ENCODE data around the gene LRIG1.
"Not testable (repeated sequence)": the region's sequence is repeated elsewhere in the genome, so short reads cannot be mapped to it uniquely, and the experiment has no call there.

LRIG1 gene

GRCh38 chr3:66430876-66431275 lies 69.9 kb downstream of the LRIG1 start:
- H3K27me3 ChIP-seq (ENCODE audit: insufficient read depth, low read length) = no peaks in the 10 kb centered on the region
- no peaks in the 10 kb centered on the region for H3K79me2 ChIP-seq (ENCODE audit: control insufficient read depth, insufficient read depth, low read length, unreplicated experiment)
- no peak overlapping the region for H3K4me3 ChIP-seq (ENCODE audit: low read depth, low read length)
- H3K27ac ChIP-seq (ENCODE audit: low read depth, low read length) = no peak overlapping the region
- H2AFZ ChIP-seq (ENCODE audit: low read length, unreplicated experiment) = no peak overlapping the region
- H3K36me3 ChIP-seq (ENCODE audit: insufficient read depth, low read length) = no peaks in the 10 kb centered on the region
- H3K4me1 ChIP-seq (ENCODE audit: control insufficient read depth, insufficient read depth, low read length, unreplicated experiment) = peaks cover 28% of the 10 kb centered on the region

GRCh38 chr3:66428733-66429132 lies 72.1 kb downstream of the LRIG1 start:
- peak overlapping the region; percentile 24 for H2AFZ ChIP-seq (ENCODE audit: low read length, unreplicated experiment)
- H3K27me3 ChIP-seq (ENCODE audit: insufficient read depth, low read length) = no peaks in the 10 kb centered on the region
- no peaks in the 10 kb centered on the region for H3K36me3 ChIP-seq (ENCODE audit: insufficient read depth, low read length)
- H3K4me3 ChIP-seq (ENCODE audit: low read depth, low read length) = peak overlapping the region; percentile 45; the same call in 1 of the 2 replicates
- peak overlapping the region; percentile 77 for H3K27ac ChIP-seq (ENCODE audit: low read depth, low read length)
- H3K4me1 ChIP-seq (ENCODE audit: control insufficient read depth, insufficient read depth, low read length, unreplicated experiment) = peaks cover 28% of the 10 kb centered on the region
- no peaks in the 10 kb centered on the region for H3K79me2 ChIP-seq (ENCODE audit: control insufficient read depth, insufficient read depth, low read length, unreplicated experiment)

- Histone ChIP-seq H3K79me2 (ENCODE audit: control insufficient read depth, insufficient read depth, low read length, unreplicated experiment) (no peaks in the 10 kb centered on the region), H3K27ac (ENCODE audit: low read depth, low read length) (peak overlapping the region; percentile 77), H2AFZ (ENCODE audit: low read length, unreplicated experiment) (no peak overlapping the region), H3K4me1 (ENCODE audit: control insufficient read depth, insufficient read depth, low read length, unreplicated experiment) (peaks cover 28% of the 10 kb centered on the region), H3K4me3 (ENCODE audit: low read depth, low read length) (peak overlapping the region; percentile 45; the same call in 1 of the 2 replicates), H3K36me3 (ENCODE audit: insufficient read depth, low read length) (no peaks in the 10 kb centered on the region), H3K27me3 (ENCODE audit: insufficient read depth, low read length) (no peaks in the 10 kb centered on the region)
Measured at GRCh38 chr3:66427951-66428474, 72.8 kb downstream of the LRIG1 start.

- Histone ChIP-seq H2AFZ (ENCODE audit: low read length, unreplicated experiment) (no peak overlapping the region), H3K36me3 (ENCODE audit: insufficient read depth, low read length) (no peaks in the 10 kb centered on the region), H3K4me1 (ENCODE audit: control insufficient read depth, insufficient read depth, low read length, unreplicated experiment) (peaks cover 28% of the 10 kb centered on the region), H3K4me3 (ENCODE audit: low read depth, low read length) (no peak overlapping the region), H3K79me2 (ENCODE audit: control insufficient read depth, insufficient read depth, low read length, unreplicated experiment) (no peaks in the 10 kb centered on the region), H3K27me3 (ENCODE audit: insufficient read depth, low read length) (no peaks in the 10 kb centered on the region), H3K27ac (ENCODE audit: low read depth, low read length) (no peak overlapping the region)
Measured at GRCh38 chr3:66427352-66427751, 73.5 kb downstream of the LRIG1 start.

- no peaks in the 10 kb centered on the region for H3K27me3 ChIP-seq (ENCODE audit: insufficient read depth, low read length)
- H3K79me2 ChIP-seq (ENCODE audit: control insufficient read depth, insufficient read depth, low read length, unreplicated experiment) = no peaks in the 10 kb centered on the region
- H3K27ac ChIP-seq (ENCODE audit: low read depth, low read length) = no peak overlapping the region
- peaks cover 22% of the 10 kb centered on the region for H3K4me1 ChIP-seq (ENCODE audit: control insufficient read depth, insufficient read depth, low read length, unreplicated experiment)
- no peaks in the 10 kb centered on the region for H3K36me3 ChIP-seq (ENCODE audit: insufficient read depth, low read length)
- no peak overlapping the region for H3K4me3 ChIP-seq (ENCODE audit: low read depth, low read length)
- no peak overlapping the region for H2AFZ ChIP-seq (ENCODE audit: low read length, unreplicated experiment)
Measured at GRCh38 chr3:66426135-66426534, 74.7 kb downstream of the LRIG1 start.

- H3K36me3 ChIP-seq (ENCODE audit: insufficient read depth, low read length) = no peaks in the 10 kb centered on the region
- H3K79me2 ChIP-seq (ENCODE audit: control insufficient read depth, insufficient read depth, low read length, unreplicated experiment) = no peaks in the 10 kb centered on the region
- no peak overlapping the region for H3K27ac ChIP-seq (ENCODE audit: low read depth, low read length)
- no peaks in the 10 kb centered on the region for H3K27me3 ChIP-seq (ENCODE audit: insufficient read depth, low read length)
- no peak overlapping the region for H2AFZ ChIP-seq (ENCODE audit: low read length, unreplicated experiment)
- H3K4me3 ChIP-seq (ENCODE audit: low read depth, low read length) = no peak overlapping the region
- peaks cover 18% of the 10 kb centered on the region for H3K4me1 ChIP-seq (ENCODE audit: control insufficient read depth, insufficient read depth, low read length, unreplicated experiment)
Measured at GRCh38 chr3:66425576-66426114, 75.2 kb downstream of the LRIG1 start.

GRCh38 chr3:66425032-66425431 lies 75.8 kb downstream of the LRIG1 start:
- Histone ChIP-seq H3K79me2 (ENCODE audit: control insufficient read depth, insufficient read depth, low read length, unreplicated experiment) (no peaks in the 10 kb centered on the region), H2AFZ (ENCODE audit: low read length, unreplicated experiment) (no peak overlapping the region), H3K4me3 (ENCODE audit: low read depth, low read length) (no peak overlapping the region), H3K27ac (ENCODE audit: low read depth, low read length) (no peak overlapping the region), H3K4me1 (ENCODE audit: control insufficient read depth, insufficient read depth, low read length, unreplicated experiment) (peaks cover 18% of the 10 kb centered on the region), H3K36me3 (ENCODE audit: insufficient read depth, low read length) (no peaks in the 10 kb centered on the region), H3K27me3 (ENCODE audit: insufficient read depth, low read length) (no peaks in the 10 kb centered on the region)

GRCh38 chr3:66423791-66424190 lies 77.0 kb downstream of the LRIG1 start:
- H3K4me3 ChIP-seq (ENCODE audit: low read depth, low read length) = no peak overlapping the region
- H2AFZ ChIP-seq (ENCODE audit: low read length, unreplicated experiment) = no peak overlapping the region
- no peaks in the 10 kb centered on the region for H3K27me3 ChIP-seq (ENCODE audit: insufficient read depth, low read length)
- H3K36me3 ChIP-seq (ENCODE audit: insufficient read depth, low read length) = no peaks in the 10 kb centered on the region
- peaks cover 10% of the 10 kb centered on the region for H3K4me1 ChIP-seq (ENCODE audit: control insufficient read depth, insufficient read depth, low read length, unreplicated experiment)
- no peak overlapping the region for H3K27ac ChIP-seq (ENCODE audit: low read depth, low read length)
- H3K79me2 ChIP-seq (ENCODE audit: control insufficient read depth, insufficient read depth, low read length, unreplicated experiment) = no peaks in the 10 kb centered on the region

- not testable (repeated sequence) for H3K4me1 ChIP-seq (ENCODE audit: control insufficient read depth, insufficient read depth, low read length, unreplicated experiment); H3K27me3 ChIP-seq (ENCODE audit: insufficient read depth, low read length); H3K27ac ChIP-seq (ENCODE audit: low read depth, low read length); H3K79me2 ChIP-seq (ENCODE audit: control insufficient read depth, insufficient read depth, low read length, unreplicated experiment); H2AFZ ChIP-seq (ENCODE audit: low read length, unreplicated experiment); H3K36me3 ChIP-seq (ENCODE audit: insufficient read depth, low read length); H3K4me3 ChIP-seq (ENCODE audit: low read depth, low read length)
Measured at GRCh38 chr3:66421893-66422292, 78.9 kb downstream of the LRIG1 start.

GRCh38 chr3:66421144-66421543 lies 79.7 kb downstream of the LRIG1 start:
- H3K4me1 ChIP-seq (ENCODE audit: control insufficient read depth, insufficient read depth, low read length, unreplicated experiment); H2AFZ ChIP-seq (ENCODE audit: low read length, unreplicated experiment); H3K27me3 ChIP-seq (ENCODE audit: insufficient read depth, low read length); H3K27ac ChIP-seq (ENCODE audit: low read depth, low read length); H3K36me3 ChIP-seq (ENCODE audit: insufficient read depth, low read length); H3K4me3 ChIP-seq (ENCODE audit: low read depth, low read length); H3K79me2 ChIP-seq (ENCODE audit: control insufficient read depth, insufficient read depth, low read length, unreplicated experiment): not testable (repeated sequence)

GRCh38 chr3:66419036-66419435 lies 81.8 kb downstream of the LRIG1 start:
- Histone ChIP-seq H3K4me3 (ENCODE audit: low read depth, low read length) (no peak overlapping the region), H3K79me2 (ENCODE audit: control insufficient read depth, insufficient read depth, low read length, unreplicated experiment) (no peaks in the 10 kb centered on the region), H3K36me3 (ENCODE audit: insufficient read depth, low read length) (no peaks in the 10 kb centered on the region), H3K4me1 (ENCODE audit: control insufficient read depth, insufficient read depth, low read length, unreplicated experiment) (no peaks in the 10 kb centered on the region), H3K27ac (ENCODE audit: low read depth, low read length) (no peak overlapping the region), H3K27me3 (ENCODE audit: insufficient read depth, low read length) (no peaks in the 10 kb centered on the region), H2AFZ (ENCODE audit: low read length, unreplicated experiment) (no peak overlapping the region)

Measured in ACC112 (cell line).